ENCODE measurements around the gene FAIM2. TPM values are rescaled to one million over a fixed set of nuclear protein-coding genes. Genes with fewer than 3 reads are reported as not detected.

FAIM2 gene
- total and polyA plus RNA-seq, 2 donors (not counting 3 experiments of a cell fraction or from before 2014, with no cell fraction given), result 0.01 TPM; not detected in 1

- TF ChIP-seq POLR2AphosphoS5 (IDR thresholded peaks at IDR 0.05; ENCODE audit: insufficient read depth, low read depth, low read length), result peak; percentile 68
- no peak for TF ChIP-seq POLR2A (IDR thresholded peaks at IDR 0.05; ENCODE audit: low read depth, low read length)
- no peak for TF ChIP-seq MAX (IDR thresholded peaks at IDR 0.05; ENCODE audit: insufficient read depth, insufficient read length)
- peak in 1 of 2 donors; percentile 9 for TF ChIP-seq CTCF (IDR thresholded peaks at IDR 0.05; ENCODE audit: extremely low read depth in 1 of 2, insufficient read depth in 1 of 2, low read depth in 1 of 2, low read length in 2 of 2)
- peak; percentile 89 for TF ChIP-seq FOS (IDR thresholded peaks at IDR 0.05; ENCODE audit: borderline replicate concordance, insufficient read depth, low read length)
- peak; percentile 62 for TF ChIP-seq JUN (IDR thresholded peaks at IDR 0.05; ENCODE audit: borderline replicate concordance, insufficient read depth, insufficient read length, low read depth)
- Histone ChIP-seq H3K27me3 (ENCODE audit: control insufficient read depth in 2 of 2, insufficient read depth in 2 of 2, low read length in 2 of 2) (no peaks in the 10 kb centered on the region), H3K9me3 (replicated peaks; ENCODE audit: control insufficient read depth, insufficient read depth, low read length) (no peaks in the 10 kb centered on the region), H3K27ac (ENCODE audit: insufficient read depth, low read depth, low read length) (peak overlapping the region; percentile 2), H3K4me3 (replicated peaks in 1 of 3; ENCODE audit: insufficient read depth in 1 of 3, low read depth in 1 of 3, low read length in 3 of 3) (no peak overlapping the region), H3K9me1 (replicated peaks; ENCODE audit: control insufficient read depth, extremely low read depth, insufficient read depth, low read length) (no peaks in the 10 kb centered on the region), H3K4me1 (ENCODE audit: control insufficient read depth, extremely low read depth, insufficient read depth, low read length) (peaks cover 16% of the 10 kb centered on the region), H3K79me2 (ENCODE audit: control insufficient read depth, insufficient read depth, low read length) (no peaks in the 10 kb centered on the region), H2AFZ (ENCODE audit: low read depth, low read length) (peak overlapping the region; percentile 65), H3K4me2 (ENCODE audit: insufficient read depth, low read length) (peak overlapping the region; percentile 63), H3K36me3 (ENCODE audit: control insufficient read depth in 2 of 2, extremely low read depth in 1 of 2, insufficient read depth in 2 of 2, low read length in 2 of 2) (no peaks in the 10 kb centered on the region), H4K20me1 (replicated peaks; ENCODE audit: control insufficient read depth, extremely low read depth, insufficient read depth, low read length) (no peaks in the 10 kb centered on the region), H3K9ac (replicated peaks; ENCODE audit: extremely low read depth, insufficient read depth, low read length) (peak overlapping the region; percentile 19)
- dilution Hi-C loops (cut with MboI; ENCODE audit: extremely low pct_ligation_motif_present, low sequenced_read_pairs), result no loop called here
- FAIRE-seq (peak; percentile 97), DNase-seq (ENCODE audit: low read depth, low spot score) (peak; percentile 65)
- intact Hi-C loops (cut with micrococcal nuclease), result loop anchor here (1.0 kb wide), 2 partner anchors 25 to 52 kb away; no protein-coding TSS in a partner anchor
- ChIA-PET POLR2A (no interaction called here), CTCF (interaction anchor here (1.1 to 3.2 kb wide), 9 partner anchors 10 to 136 kb away, joined by 3 to 16 read pairs (median 4); no protein-coding TSS in a partner anchor)
- BruUV-seq (replicated peaks), result no TSS peak
Observed at GRCh38 chr12:49920241-49920914, 16.7 kb upstream of the FAIM2 start.
